A673 (cell line): ENCODE measurements around the gene TPM2.

Experiments
- CTCF ChIP-seq: fragments of 300-800, 200-600 bp; sonication (generic); conservative IDR thresholded peaks from 2 replicates; pipeline ENCODE4 v1.5.1; 2017; ENCODE audit warnings: low read depth, mild to moderate bottlenecking, antibody characterized with exemption, low read length, moderate library complexity, mixed read lengths
- EZH2 ChIP-seq: fragments of 200-600 bp; sonication (generic); IDR thresholded peaks from 2 replicates; pipeline ENCODE4 v1.6.1; 2017; ENCODE audit warnings: borderline replicate concordance, low read depth, mild to moderate bottlenecking, mixed read lengths, antibody characterized with exemption, low read length; ENCODE audit not compliant: poor library complexity, severe bottlenecking

DNA sequence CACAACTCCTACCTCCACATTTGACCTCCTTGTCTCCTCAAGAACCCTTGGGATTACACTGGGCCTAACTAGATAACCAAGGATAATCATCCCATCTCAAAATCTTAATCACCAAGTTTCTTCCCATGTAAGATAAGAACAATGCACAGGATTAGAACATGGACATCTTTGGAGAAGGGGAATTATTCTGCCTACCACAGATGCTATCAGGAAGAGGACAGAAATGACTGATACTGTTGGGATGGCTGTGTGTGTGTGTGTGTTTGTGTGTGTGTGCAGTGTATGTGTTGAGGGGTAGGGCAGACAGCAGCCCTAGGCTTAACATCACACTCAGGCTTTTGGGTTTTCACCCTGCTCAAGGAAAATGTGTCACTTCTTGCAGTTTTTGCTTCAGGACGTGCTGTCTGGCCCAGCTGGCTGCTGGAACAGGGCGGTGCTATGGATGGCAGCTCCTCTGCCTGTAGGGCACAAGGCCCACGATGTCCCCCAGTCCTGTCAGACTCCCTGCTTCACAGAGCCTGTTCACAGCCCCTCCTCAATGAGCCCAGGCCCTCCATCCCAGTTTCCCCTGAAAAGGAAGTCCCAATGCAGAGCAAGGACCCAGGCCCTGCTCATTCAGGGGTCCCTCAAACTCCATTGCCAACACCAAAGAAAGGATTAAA lies 8.3 kb downstream of the TPM2 start:
- TF ChIP-seq CTCF, result no peak
- no peak for TF ChIP-seq EZH2
